ENCODE measurements around the gene ZBTB16. TPM values are rescaled to one million over a fixed set of nuclear protein-coding genes. Genes with fewer than 3 reads are reported as not detected.

The ZBTB16 gene
- total and polyA plus RNA-seq, 2 of the 4 experiments (the other 2 are of a cell fraction), result not detected

GRCh38 chr11:114121138-114121537, 61.6 kb downstream of the ZBTB16 start:
- no peak overlapping the region for H2AFZ ChIP-seq (replicated peaks; ENCODE audit: low read length, poor library complexity)
- H2AK5ac ChIP-seq (ENCODE audit: low read depth, low read length), result no peak overlapping the region
- H3K9me1 ChIP-seq (ENCODE audit: insufficient read depth, low read length), result no peaks in the 10 kb centered on the region
- no peak overlapping the region for H3K14ac ChIP-seq (replicated peaks; ENCODE audit: low read depth, low read length)
- ATAC-seq (ENCODE audit: low read depth) (no peak), DNase-seq (no peak)
- POLR2A ChIA-PET (ENCODE audit: unreplicated experiment), result no interaction called here
- no peak overlapping the region for H4K5ac ChIP-seq (ENCODE audit: low read depth, low read length)
- no peak overlapping the region for H2BK20ac ChIP-seq (ENCODE audit: low read depth, low read length)
- no peak for TF ChIP-seq MAFK (IDR thresholded peaks at IDR 0.05; ENCODE audit: low read depth, low read length)
- TF ChIP-seq BHLHE40 (IDR thresholded peaks at IDR 0.05; ENCODE audit: low read depth, low read length), result no peak
- no peak for TF ChIP-seq RCOR1 (IDR thresholded peaks at IDR 0.05; ENCODE audit: insufficient replicate concordance, low read length)
- TF ChIP-seq NFE2L2 (IDR thresholded peaks at IDR 0.05; ENCODE audit: low read depth, low read length), result no peak
- no peak for TF ChIP-seq RAD21 (IDR thresholded peaks at IDR 0.05; ENCODE audit: low read length)
- TF ChIP-seq POLR2A (IDR thresholded peaks at IDR 0.05; ENCODE audit: low read depth, low read length), result no peak
- dilution Hi-C loops (cut with HindIII; ENCODE audit: low sequenced_read_pairs, unreplicated experiment), result no loop called here
- no peak overlapping the region for H4K91ac ChIP-seq (ENCODE audit: insufficient read depth, low read depth, low read length)
- no peak overlapping the region for H3K4me3 ChIP-seq (ENCODE audit: insufficient read depth, low read depth, low read length)
- in situ Hi-C loops (cut with MboI; ENCODE audit: low sequenced_read_pairs), result no loop called here
- H4K8ac ChIP-seq (ENCODE audit: low read depth in 2 of 2, low read length in 2 of 2), result no peak overlapping the region
- H3K23ac ChIP-seq (ENCODE audit: low read depth, low read length), result no peak overlapping the region
- H3K36me3 ChIP-seq (ENCODE audit: control insufficient read depth, insufficient read depth, low read length), result no peaks in the 10 kb centered on the region
- no peak overlapping the region for H3K56ac ChIP-seq (ENCODE audit: extremely low read depth, insufficient read depth, low read length)
- H2AK9ac ChIP-seq (replicated peaks; ENCODE audit: low read depth, low read length, poor library complexity), result no peak overlapping the region
- H2BK15ac ChIP-seq (ENCODE audit: low read depth, low read length), result no peak overlapping the region
- no CpG with 5 or more reads among the region's 6 CpGs for WGBS, 2 experiments (ENCODE audit: extremely low coverage in 2 of 2, insufficient read length in 1 of 2)
- intact Hi-C loops (cut with micrococcal nuclease), result no loop called here
- no peak overlapping the region for H3K27ac ChIP-seq (ENCODE audit: insufficient read depth, low read length)
- H3K18ac ChIP-seq (ENCODE audit: low read depth, low read length), result no peak overlapping the region
- H4K20me1 ChIP-seq (ENCODE audit: insufficient read depth, low read length), result no peaks in the 10 kb centered on the region
- H2BK120ac ChIP-seq (ENCODE audit: low read depth, low read length), result no peak overlapping the region
- H3K27me3 ChIP-seq (ENCODE audit: control insufficient read depth, insufficient read depth, low read length), result peaks cover 10% of the 10 kb centered on the region
- H3K4me1 ChIP-seq (ENCODE audit: control insufficient read depth, insufficient read depth, low read length), result no peaks in the 10 kb centered on the region
- no peak overlapping the region for H3K9ac ChIP-seq (ENCODE audit: low read depth, low read length)
- no TSS peak for BruUV-seq (replicated peaks)
- CTCF ChIA-PET, result no interaction called here
- H3K4ac ChIP-seq (ENCODE audit: low read depth, low read length), result no peak overlapping the region
- H2BK5ac ChIP-seq (ENCODE audit: low read depth, low read length, poor library complexity, severe bottlenecking), result no peak overlapping the region
- no peaks in the 10 kb centered on the region for H3K9me3 ChIP-seq (ENCODE audit: control insufficient read depth, insufficient read depth, low read length)
- H3K79me1 ChIP-seq (ENCODE audit: low read depth in 1 of 2, low read length in 2 of 2), result no peaks in the 10 kb centered on the region
- no peak overlapping the region for H3K4me2 ChIP-seq (ENCODE audit: low read depth, low read length)

Measured in IMR-90 (cell line).